Subcutaneous abdominal adipose tissue (tissue), 5 donors: Measurements from ENCODE around the gene AGL.
"Not testable (repeated sequence)": the region's sequence is repeated elsewhere in the genome, so short reads cannot be mapped to it uniquely, and the experiment has no call there.

ENCODE experiments used
- H3K27ac ChIP-seq: one replicate; pipeline ENCODE4 v1.7.0; 2013; ENCODE audit warnings: low read depth, mild to moderate bottlenecking, inconsistent platforms, low read length, moderate library complexity
- H3K27me3 ChIP-seq, 5 donors: one replicate each; pipeline ENCODE4 v1.7.0; 2013; ENCODE audit warnings: low read length in 5 of 5, inconsistent platforms in 1 of 5; ENCODE audit not compliant: control insufficient read depth in 5 of 5, insufficient read depth in 4 of 5
- H3K36me3 ChIP-seq, 5 donors: one replicate each; pipeline ENCODE4 v1.7.0; 2013; ENCODE audit warnings: low read length in 5 of 5; ENCODE audit not compliant: control insufficient read depth in 5 of 5, insufficient read depth in 5 of 5
- H3K4me1 ChIP-seq, 5 donors: one replicate each; pipeline ENCODE4 v1.7.0; 2013; ENCODE audit warnings: low read length in 5 of 5, mild to moderate bottlenecking in 3 of 5, moderate library complexity in 1 of 5; ENCODE audit not compliant: control insufficient read depth in 5 of 5, insufficient read depth in 5 of 5
- H3K4me3 ChIP-seq, 5 donors: one replicate each; pipeline ENCODE4 v1.7.0; 2013; ENCODE audit warnings: low read length in 5 of 5, low read depth in 1 of 5
- H3K9ac ChIP-seq, 5 donors: one replicate each; pipeline ENCODE4 v1.7.0; 2013; ENCODE audit warnings: low read length in 5 of 5, mild to moderate bottlenecking in 4 of 5, moderate library complexity in 3 of 5
- H3K9me3 ChIP-seq, 5 donors: one replicate each; pipeline ENCODE4 v1.7.0; 2013; ENCODE audit warnings: low read length in 5 of 5; ENCODE audit not compliant: control insufficient read depth in 5 of 5
- donor health status: healthy.
- donor health status: healthy.
- donor health status: healthy.
- donor health status: healthy.
- donor health status: healthy.

AGL gene

GRCh38 chr1:99825098-99825497 is 25.1 kb upstream of the AGL start:
- no peak overlapping the region for H3K9ac ChIP-seq
- H3K4me1 ChIP-seq = no peaks in the 10 kb centered on the region

GRCh38 chr1:99825702-99826101 is 24.5 kb upstream of the AGL start:
- Histone ChIP-seq H3K4me1 (no peaks in the 10 kb centered on the region), H3K4me3 (no peak overlapping the region), H3K9ac (no peak overlapping the region), H3K27ac (no peak overlapping the region), H3K9me3 (no peaks in the 10 kb centered on the region), H3K27me3 (no peaks in the 10 kb centered on the region), H3K36me3 (no peaks in the 10 kb centered on the region)

More at GRCh38 chr1:99825098-99825497, 25.1 kb upstream of the AGL start:
- Histone ChIP-seq H3K27ac (no peak overlapping the region), H3K36me3 (no peaks in the 10 kb centered on the region), H3K27me3 (no peaks in the 10 kb centered on the region), H3K9me3 (no peaks in the 10 kb centered on the region), H3K4me3 (no peak overlapping the region)

GRCh38 chr1:99827970-99828369 is 22.2 kb upstream of the AGL start:
- Histone ChIP-seq H3K27me3 (no peaks in the 10 kb centered on the region), H3K27ac (no peak overlapping the region), H3K4me3 (no peak overlapping the region), H3K9me3 (no peaks in the 10 kb centered on the region), H3K4me1 (no peaks in the 10 kb centered on the region), H3K36me3 (no peaks in the 10 kb centered on the region), H3K9ac (no peak overlapping the region)

GRCh38 chr1:99829269-99829668 is 20.9 kb upstream of the AGL start:
- Histone ChIP-seq H3K4me3 (no peak overlapping the region), H3K9ac (no peak overlapping the region), H3K4me1 (no peaks in the 10 kb centered on the region), H3K36me3 (no peaks in the 10 kb centered on the region), H3K27me3 (no peaks in the 10 kb centered on the region), H3K9me3 (no peaks in the 10 kb centered on the region), H3K27ac (no peak overlapping the region)

- not testable (repeated sequence) for H3K27ac ChIP-seq
Observed at GRCh38 chr1:99833911-99834310, 16.2 kb upstream of the AGL start.

GRCh38 chr1:99836171-99837103 is 13.7 kb upstream of the AGL start:
- H3K9ac ChIP-seq, H3K27ac ChIP-seq, H3K27me3 ChIP-seq, H3K9me3 ChIP-seq, H3K4me3 ChIP-seq, H3K4me1 ChIP-seq, H3K36me3 ChIP-seq: not testable (repeated sequence)

More at GRCh38 chr1:99833911-99834310, 16.2 kb upstream of the AGL start:
- not testable (repeated sequence) for H3K4me3 ChIP-seq, H3K4me1 ChIP-seq, H3K27me3 ChIP-seq, H3K9me3 ChIP-seq, H3K36me3 ChIP-seq, H3K9ac ChIP-seq

GRCh38 chr1:99840353-99840752 is 9.8 kb upstream of the AGL start:
- H3K4me3 ChIP-seq, H3K27me3 ChIP-seq, H3K36me3 ChIP-seq, H3K9me3 ChIP-seq, H3K9ac ChIP-seq, H3K27ac ChIP-seq: not testable (repeated sequence)
- H3K4me1 ChIP-seq = peaks cover 0 to 17% (median 3%) of the 10 kb centered on the region in 5 donors

- H3K36me3 ChIP-seq = no peaks in the 10 kb centered on the region
- H3K4me3 ChIP-seq = no peak overlapping the region
- peaks cover 0 to 17% (median 3%) of the 10 kb centered on the region in 5 donors for H3K4me1 ChIP-seq
- H3K27ac ChIP-seq = peak overlapping the region; percentile 6
- no peaks in the 10 kb centered on the region for H3K27me3 ChIP-seq
- H3K9ac ChIP-seq = no peak overlapping the region
- peaks cover 0 to 3% (median 0%) of the 10 kb centered on the region in 5 donors for H3K9me3 ChIP-seq
Observed at GRCh38 chr1:99843760-99844159, 6.4 kb upstream of the AGL start.

GRCh38 chr1:99845201-99845600 is 5.0 kb upstream of the AGL start:
- H3K4me3 ChIP-seq, H3K9me3 ChIP-seq, H3K27me3 ChIP-seq, H3K27ac ChIP-seq, H3K9ac ChIP-seq, H3K36me3 ChIP-seq: not testable (repeated sequence)
- peaks cover 0 to 25% (median 8%) of the 10 kb centered on the region in 5 donors for H3K4me1 ChIP-seq

- H3K9me3 ChIP-seq = no peaks in the 10 kb centered on the region
- H3K36me3 ChIP-seq = no peaks in the 10 kb centered on the region
- H3K4me3 ChIP-seq = peak overlapping the region; percentile 83 to 97 (median 97)
- H3K4me1 ChIP-seq = peaks cover 0 to 34% (median 27%) of the 10 kb centered on the region in 5 donors
- H3K27ac ChIP-seq = peak overlapping the region; percentile 84
- peak overlapping the region in 4 of 5 donors; percentile 88 to 95 (median 92) for H3K9ac ChIP-seq
- H3K27me3 ChIP-seq = no peaks in the 10 kb centered on the region
Observed at GRCh38 chr1:99849413-99849743, 783 bp upstream of the AGL start.
